Fibroblast of skin of back (primary cell): ENCODE measurements around the gene DSCAML1.

ENCODE experiments used
- DNase-seq: peaks from one replicate; pipeline ENCODE4 v3.0.0-alpha.2; 2013

Gene DSCAML1

DNA sequence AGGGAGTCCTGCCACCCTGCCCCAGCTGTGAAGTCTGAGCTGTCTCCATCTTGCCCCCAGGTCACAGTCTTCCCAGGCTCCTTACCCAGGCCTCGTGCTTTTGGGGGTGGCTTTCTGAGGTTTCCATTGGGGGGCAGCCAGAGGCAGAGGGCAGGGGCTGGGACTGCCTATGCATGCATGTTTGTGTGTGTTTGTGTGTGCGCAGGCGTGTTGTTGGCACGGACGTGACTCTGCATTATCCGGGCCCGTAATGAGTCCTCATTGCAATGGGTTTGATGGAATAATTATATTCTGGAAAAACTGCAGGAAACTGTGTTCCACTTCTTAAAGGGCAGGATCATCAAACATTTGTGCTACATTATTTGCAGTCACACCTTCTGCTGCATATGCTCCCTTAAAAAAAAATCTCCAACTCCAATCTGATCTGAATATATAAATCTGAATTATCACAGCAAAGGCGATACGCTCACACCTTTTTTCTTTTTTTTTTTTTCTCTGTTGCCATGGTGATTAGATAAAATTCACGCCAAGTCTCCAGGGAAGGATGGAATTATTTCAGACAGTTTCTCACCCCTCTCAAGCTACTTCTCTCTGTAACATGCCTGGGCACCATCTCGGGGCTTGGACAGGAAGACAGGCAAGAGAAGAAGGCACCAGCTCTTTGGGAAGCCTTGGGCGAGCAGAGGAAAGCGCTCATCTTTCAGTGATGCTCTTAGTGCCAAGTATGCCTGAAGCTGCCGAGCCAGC lies 45.9 kb downstream of the DSCAML1 start:
- DNase-seq: no peak

DNA sequence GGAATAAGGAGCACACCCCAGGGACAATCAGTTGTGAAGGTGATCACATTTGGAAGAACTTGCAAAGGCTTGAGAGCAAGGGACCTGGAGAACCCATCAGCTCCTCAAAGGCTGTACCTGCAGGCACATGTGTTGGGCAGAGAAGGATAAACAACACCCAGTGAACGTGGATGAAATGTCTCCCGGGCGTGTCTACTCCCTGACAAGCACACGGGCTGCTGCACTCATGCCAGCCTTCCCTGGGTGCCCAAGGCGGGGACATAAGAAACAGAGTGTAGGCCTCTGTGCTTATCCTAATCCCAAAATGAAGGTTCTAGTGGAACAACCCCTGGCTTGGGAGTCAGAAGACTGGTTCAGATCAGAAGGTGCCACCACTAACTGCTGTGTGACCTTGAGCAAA lies 46.7 kb downstream of the DSCAML1 start:
- DNase-seq: no peak

DNA sequence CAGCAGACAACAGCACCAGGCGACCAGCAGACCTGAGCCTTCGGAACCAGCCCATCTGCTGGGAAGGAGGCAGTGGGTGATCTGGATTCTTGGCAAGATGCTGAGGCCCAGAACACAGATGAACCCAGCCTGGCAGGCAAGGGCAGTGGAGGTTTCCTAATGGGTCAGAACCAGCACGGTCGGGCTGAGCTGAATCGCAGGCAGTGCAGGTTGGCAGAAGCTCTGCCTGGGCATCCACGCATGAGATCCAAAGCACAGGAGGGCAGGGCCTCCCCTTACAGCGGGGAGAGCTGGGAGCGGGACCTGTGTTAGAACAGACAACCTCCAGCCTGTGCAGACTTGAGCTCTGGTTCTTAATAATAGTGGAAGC lies 47.5 kb downstream of the DSCAML1 start:
- no peak for DNase-seq

DNA sequence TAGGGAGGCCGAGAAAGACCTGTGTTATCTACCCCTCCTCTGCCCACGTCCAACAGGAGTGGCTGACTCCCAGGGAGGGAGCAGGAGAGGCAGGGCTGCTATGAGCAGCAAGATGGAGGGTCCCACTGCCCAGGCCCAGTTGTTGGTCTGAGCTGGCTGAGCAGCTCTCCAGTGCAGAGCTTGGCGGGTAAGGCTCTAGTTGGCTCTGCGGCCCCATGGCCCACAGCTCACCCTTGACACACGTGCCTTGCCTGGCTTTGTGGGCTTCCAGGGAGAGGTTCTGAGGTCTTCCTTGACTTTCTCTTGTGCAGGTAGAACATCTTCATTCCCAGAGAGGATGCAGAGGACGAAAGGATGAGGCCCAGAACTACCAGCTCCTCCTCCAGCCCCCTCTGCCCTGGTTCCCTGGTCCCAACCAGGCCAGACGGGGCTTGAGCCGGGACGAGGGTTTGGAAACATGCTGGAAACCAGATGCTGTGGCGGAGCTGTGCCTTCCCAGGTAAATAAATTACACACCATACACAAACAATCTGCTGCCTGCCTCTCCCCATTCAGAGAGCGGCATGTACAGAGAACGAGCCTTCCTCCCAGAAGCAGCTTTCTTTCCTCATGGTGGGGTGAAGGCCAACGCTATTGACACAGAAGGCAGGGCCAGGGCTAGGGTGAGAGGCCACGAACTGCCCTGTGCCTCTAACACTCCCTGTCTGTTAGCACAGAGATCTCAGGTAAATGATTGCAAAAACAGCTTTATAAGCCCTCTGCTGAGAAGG lies 48.1 kb downstream of the DSCAML1 start:
- DNase-seq: no peak

DNA sequence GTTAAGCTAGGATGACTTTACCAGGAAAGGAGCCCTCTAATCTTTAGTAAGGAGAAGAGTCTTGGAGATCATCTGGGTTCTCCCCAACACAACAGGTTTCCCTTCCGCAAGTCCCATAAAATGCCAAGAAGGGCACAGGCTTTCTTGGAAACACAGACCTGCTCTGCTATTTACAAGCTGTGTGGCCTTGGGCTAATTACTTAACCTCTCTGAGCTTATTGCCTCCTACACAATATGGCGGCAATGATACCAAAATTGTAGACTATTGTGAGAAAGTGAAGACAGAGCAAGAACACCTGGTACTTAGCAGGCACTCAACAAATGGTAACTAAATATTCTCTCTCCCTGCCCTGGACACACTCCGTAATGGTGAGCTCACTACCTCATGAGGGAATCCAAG lies 49.1 kb downstream of the DSCAML1 start:
- DNase-seq: no peak

DNA sequence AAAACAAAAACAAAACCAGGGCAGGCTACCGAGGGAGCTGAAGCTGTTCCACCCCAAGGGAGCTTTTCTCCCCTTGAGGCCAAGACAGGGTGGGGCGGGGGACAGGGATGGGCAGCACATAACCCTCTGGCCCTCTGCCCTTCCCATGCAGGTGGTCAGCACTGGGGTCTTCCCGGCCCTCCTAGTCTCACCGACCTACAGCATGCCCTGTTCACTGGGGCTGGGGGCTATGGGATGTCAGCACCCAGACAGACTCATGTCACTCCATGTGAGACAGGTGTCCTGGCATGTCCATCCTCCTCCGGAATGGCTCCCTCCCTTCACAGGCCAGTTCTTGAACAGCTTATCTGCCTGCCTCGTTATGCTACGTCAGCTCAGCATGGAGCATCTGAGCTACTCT lies 51.7 kb downstream of the DSCAML1 start:
- DNase-seq: no peak

DNA sequence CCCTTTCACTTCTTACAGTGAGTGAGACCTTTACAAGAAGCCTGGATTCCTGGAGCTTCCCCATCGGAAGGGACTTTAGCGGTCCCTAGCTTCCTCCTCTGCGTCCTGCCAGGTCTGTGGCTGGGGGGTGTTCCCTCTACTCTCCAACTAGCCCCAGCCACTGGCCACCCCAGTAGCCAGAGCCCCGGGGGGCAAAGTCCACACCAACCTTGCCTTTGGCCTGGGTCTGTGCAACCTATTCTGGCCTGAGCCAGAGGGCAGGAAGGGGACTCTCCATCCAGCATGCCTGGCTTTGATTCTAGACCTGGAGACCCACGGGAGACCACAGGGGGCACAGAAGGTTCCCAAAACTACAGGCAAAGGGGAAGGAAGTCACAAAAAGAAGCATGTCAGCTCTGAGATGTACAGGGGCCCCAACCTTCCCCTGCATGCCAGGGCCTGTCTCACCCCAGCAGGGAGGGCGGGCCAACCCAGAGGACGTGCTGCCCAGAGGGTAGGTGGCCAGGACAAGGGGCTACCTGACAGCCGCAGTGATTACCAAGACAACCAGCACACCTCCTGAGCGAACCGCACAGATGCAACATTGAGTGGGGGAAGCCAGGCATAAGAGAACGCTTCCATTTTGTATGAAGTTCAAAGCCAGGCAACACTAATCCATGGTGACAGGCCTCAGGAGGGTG lies 52.4 kb downstream of the DSCAML1 start:
- DNase-seq: no peak

DNA sequence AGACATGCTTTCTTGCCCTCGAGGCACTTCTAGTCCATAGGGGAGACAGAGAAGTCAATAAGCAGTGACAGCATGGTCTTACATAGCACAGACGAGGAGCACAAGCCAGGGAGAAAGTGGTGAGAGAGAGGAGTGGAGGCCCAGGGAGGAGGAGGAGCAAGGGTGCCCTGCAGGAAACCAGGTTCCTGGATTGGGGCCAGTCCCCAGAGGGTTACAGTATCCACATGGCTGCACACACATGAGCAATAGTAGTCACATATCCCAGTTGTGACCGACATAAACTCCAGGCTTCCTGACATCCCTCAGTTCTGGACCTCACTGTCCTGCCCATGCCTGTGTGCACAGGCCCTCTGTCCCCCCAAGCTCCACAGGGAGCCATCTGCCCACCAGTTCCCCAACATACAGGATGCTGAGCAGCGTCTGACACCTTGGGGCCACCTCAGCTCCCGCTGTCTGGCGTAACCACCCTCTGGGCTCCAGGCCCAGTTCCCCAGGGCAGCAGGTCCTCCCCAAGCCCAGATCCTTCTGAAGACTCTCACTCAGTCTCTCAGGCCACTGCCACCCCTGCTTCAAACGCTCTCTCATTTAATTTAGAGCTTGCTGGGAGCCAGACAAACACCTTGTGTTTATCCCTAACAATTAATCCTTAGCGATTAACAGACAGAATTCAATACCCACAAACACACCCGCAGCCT lies 53.7 kb downstream of the DSCAML1 start:
- no peak for DNase-seq

DNA sequence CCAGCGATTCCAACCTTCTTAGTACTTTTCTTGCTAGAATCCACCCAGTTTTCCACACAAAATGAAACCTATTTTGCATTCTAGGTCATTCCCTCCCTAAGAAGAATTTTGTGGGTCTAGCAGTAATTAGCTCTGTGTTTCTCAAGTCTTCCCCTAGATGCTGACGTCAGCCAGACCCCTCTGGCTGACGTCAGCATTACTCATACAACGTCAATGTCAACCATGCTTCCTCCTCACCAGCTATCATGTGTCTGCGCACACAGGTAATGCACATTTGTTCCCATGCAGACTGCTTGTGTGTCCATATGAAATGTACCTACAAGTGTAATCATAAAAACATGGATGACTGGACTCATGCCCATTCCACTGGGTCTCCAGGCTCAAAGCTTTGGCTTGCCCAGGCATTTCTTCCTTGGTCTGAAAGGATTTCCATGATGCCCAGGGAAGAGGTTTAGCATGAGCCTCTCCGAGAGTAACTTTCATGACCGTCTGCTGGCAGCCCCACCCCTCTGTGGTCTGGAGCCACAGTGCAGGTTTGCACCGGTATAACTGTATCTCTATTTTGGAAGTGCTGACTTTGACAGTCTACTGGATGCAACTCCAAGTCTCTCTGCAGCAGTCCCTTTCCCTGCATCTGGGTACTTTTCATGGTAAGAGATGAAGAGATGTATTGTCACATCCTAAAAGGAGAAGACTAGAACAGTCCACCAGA lies 58.6 kb downstream of the DSCAML1 start:
- DNase-seq: no peak

DNA sequence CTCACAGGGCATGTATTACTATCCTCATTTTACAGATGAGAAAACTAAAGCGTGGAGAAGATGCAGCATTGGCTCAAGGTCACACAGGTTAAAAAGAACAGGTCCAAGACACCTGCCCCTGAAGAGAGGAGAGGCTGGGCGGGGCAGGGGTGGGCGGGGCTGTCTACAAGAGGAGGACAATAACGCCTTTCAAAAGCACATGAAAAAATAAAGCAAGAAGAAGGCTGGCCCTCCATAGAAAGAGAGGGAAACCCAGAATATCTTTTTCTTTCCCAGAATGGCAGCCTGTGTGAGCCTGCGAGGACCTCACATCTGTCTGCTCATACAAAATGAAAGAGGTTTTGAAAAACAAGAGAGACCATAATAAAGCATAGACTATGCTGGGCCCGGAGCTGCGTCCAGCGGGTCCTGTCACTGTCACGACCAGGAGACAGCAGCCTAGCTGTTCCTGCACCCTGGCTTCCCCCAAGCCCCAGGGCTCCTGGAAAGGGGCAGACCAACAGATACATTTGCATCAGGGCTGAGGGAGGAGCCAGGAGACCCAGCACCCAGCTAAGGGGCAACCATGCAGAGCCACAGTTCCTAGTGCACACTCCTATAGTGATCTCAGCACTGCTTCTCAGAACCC lies 61.6 kb downstream of the DSCAML1 start:
- no peak for DNase-seq

DNA sequence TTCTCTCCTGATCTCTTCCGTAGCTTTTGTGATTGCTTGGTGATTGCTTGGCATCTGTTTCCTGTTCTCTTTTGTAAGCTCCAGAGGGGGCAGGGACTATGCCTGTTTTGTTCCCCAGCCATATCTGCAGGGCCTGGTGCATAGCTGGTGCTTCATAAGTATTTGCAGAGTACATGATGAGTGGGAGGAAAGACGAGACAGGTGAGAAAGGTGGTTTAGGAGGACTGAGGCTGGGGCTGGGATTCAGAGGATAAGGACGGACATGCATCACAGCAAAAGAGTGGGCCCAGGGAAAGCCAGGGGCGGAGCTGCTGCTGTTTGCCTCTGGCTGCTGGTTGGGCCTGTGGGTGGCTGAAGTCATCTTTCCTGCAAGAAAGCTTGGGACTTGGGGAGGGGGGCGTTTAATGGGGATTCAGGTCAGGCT lies 62.4 kb downstream of the DSCAML1 start:
- DNase-seq: no peak

DNA sequence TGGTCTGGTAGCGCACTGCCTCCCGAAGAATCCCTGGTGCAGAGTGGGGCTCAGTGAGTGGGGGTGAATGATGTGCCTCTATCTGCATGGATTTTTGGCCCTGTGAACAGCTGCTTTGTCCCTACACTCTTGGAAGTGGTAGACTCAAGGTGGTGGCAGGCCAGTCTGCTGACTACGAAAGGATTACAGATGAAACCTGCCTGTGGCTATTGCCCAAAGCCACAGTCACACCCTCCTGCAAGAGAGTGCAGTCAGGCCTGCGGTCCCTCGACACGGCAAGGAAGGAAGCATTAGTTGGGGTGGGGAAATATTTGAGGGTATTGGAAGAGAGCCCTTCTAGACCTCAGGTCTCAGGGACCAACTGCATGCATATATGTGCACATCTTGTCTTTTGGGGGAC lies 63.7 kb downstream of the DSCAML1 start:
- no peak for DNase-seq

DNA sequence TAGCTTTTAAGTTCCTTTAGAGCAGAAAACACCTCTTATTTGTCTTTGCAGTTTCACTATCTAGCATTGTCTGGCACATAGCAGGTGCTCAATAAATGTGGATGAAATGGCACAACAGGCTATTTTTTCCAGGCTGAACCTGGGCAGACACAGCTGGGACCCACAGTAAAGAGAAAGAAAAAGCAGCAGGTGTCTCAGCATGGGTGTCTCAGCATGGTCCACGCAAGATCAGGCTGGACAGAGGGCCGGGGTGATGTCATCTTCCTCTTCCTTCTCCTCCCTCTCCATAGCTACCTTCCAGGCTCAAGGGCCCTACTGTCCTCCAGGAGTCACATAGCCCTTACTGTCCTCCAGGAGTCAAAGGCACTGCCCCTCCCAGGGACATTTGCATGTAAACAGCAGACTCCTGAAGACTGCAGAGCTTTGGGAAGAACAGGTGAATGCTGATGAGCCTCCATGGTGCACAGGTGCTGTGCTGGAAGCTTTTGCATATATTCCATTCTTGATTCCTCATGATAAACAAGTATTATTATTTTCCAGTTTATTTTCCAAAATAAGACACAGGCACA lies 65.2 kb downstream of the DSCAML1 start:
- no peak for DNase-seq

DNA sequence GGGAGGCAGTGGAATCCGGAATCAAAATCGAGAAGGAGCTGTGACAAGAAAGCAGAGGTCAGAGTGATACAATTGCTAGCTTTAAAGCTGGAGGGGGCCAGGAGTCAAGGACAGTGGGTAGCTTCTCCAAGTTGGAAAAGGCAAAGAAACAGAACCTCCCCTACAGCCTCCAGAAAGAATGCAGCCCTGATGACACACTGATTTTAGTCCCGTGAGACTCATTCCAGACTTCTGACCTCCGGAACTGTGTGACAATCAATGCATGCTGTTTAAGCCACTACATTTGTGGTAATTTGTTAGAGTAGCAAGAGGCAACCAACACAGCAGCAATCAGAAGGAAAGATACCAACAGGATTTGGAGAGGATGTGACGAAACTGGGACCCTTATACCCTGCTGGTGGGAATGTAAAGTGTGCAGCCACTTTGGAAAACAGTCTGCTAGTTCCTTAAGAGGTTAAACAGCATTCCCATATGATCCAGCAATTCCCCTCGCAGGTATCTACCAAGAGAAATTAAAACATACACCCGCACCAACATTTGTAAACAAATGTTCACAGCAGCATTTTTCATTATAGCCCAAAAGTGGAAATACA lies 66.7 kb downstream of the DSCAML1 start:
- DNase-seq: peak; percentile 63

DNA sequence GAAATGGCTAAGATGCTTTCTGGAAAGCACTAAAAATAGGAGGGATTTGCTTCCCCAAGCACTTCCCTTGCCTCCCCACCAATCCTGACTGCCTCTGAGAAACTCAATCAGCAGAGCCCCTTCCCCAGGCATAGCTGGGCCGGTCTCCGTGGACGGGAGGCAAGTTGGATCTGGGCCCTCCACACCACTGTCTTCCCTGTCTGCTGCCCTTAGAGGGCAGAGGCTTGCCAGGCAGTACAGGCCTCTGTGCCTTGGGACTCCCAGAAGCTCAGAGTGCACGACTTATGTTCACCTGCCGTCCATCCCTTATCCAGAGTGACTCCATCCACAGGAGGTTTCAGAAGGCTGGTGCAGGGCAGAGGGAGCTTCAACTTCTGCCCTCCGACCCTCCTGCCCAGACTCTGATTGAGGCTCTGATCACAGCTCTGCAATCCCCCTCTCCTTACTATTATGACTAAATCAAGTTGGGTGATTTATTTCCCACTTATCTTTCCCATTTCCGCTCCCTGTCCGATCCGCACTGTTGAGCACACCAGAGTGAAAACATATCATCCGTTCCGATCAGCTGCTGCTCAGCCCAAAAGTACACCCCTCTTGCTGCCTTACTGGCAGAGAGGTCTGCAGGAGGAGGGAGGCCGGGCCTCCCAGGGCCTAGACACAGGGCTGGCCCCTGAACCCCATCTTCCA lies 71.8 kb downstream of the DSCAML1 start:
- no peak for DNase-seq

DNA sequence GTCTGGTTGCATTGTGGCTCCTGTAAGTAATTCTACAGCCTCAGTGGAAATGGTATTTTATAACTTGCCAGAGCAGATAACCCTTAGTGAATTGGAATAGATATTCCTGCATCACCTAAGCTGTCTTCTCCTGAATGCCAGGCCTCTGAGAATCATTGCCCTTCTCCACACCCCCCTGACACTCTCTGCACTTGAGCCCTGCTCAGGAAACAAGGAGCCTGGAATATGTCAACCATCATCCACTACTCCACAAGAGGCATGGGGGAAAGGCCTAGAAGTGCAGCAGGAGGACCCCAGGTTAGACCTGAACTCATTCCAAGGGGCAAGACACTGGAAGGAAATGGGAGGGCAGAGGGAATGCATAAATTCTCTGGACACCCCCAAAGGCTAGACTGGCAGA lies 72.4 kb downstream of the DSCAML1 start:
- DNase-seq: no peak

DNA sequence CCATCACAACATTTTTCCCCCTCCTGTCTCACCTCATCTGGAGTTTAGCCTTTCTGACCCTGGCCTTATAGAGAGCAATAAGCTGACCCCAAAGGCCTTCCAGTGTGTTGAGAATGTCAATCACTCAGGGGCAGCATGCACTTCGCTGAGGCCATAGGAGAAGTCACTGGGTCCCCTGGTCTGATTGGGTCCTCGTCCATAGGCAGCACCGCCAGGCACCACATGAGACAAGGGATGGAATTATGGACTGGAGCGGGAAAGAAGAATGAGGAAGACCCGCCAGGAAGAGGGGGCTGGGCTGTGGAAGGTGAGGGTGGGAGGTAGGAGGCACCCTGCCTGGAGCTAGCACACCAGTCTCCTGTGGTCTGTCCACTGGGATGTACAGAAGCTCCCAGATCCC lies 72.9 kb downstream of the DSCAML1 start:
- no peak for DNase-seq

DNA sequence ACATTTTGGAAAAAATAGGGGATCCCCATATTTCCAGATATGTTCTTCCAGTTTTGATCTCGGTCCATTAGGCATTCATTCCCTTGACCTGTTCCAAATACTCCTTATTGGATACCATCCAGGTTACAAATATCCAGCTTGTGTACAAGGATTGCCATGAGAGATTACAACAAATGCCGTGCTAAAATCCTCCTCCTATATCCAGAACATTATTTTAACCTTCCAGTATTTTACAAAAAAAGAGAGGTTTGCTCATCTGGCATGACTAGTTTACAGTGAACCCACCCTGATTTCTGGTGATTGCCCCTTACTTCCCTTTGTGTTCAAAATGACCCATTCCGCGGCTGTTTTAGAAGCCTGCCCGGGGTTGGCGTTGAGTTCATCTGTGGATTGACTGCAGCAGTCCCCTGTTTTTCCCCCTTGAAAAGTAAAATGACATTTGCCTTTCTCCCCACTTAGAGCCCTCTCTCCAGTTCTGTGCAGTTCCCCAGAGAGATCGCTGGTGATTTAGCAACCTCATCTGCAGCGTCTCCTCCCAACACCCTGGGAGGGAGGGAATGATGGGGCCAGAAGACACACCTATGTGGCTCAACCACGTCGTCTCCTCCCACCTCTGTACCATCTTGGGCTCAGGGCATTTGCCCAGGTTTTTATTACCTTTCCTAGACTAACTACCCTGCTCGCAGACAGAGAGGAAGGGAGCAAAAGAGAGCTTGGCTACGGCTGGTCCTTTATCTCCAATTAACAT lies 73.6 kb downstream of the DSCAML1 start:
- DNase-seq: no peak

DNA sequence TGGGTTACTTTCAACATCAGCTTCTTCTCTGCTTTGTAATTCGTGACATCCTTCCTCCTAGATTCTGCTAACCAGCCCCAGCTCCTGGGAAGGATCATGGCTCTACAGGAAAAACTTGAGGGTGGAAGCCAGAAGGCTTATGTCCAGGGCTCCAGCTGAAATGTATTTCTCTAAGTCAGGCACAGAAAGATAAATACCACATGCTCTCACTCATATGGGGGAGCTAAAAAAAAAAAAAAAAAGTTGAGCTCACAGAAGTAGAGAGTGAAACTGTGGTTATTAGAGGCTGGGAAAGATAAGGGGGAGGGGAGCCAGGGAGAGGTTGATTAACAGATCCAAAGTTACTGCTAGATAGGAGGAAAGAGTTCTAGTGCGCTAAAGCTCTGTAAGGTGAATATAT lies 74.9 kb downstream of the DSCAML1 start:
- DNase-seq: no peak

DNA sequence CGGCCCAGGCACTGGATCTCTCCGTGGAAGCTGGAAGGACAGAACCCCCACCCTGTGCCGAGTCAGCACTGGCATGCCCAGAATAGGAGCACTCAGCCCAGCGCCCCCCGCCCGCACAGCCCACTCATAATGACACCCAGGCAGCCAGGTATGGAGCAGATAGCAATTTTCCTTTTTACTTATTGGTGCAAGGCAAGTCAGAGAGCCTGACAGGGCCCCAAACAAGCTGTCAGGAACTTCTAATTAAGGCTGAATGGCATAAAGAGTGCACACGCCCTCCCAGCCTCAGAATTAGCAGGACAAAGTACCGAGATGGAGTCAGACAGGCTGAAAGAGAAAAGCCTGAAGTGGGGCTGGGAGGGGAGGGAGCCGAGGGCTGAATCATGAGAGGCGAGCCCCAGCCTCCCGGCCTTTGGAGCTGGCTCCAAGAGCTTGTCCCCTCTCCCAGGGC lies 76.9 kb downstream of the DSCAML1 start:
- DNase-seq: no peak
